Testis (tissue), 3 donors: ENCODE measurements around the gene GLI1. TPM values are rescaled to one million over a fixed set of nuclear protein-coding genes. Genes with fewer than 3 reads are reported as not detected.

Source experiments
- DNase-seq: peaks from one replicate; pipeline ENCODE4 v3.0.0-alpha.2; 2019
- H3K27ac ChIP-seq, 2 donors: fragments of 200-600 bp; sonication (generic); one replicate each; pipeline ENCODE4 v1.5.1; 2019
- H3K27me3 ChIP-seq: fragments of 200-600 bp; sonication (generic); one replicate; pipeline ENCODE4 v1.5.1; 2019
- H3K36me3 ChIP-seq: fragments of 200-600 bp; sonication (generic); one replicate; pipeline ENCODE4 v1.5.1; 2017; ENCODE audit warnings: low read depth; ENCODE audit errors: missing control alignments
- H3K4me1 ChIP-seq: fragments of 200-600 bp; sonication (generic); one replicate; pipeline ENCODE4 v1.5.1; 2019
- H3K4me3 ChIP-seq, 2 donors: fragments of 200-600 bp; sonication (generic); one replicate each; pipeline ENCODE4 v1.5.1; 2017 to 2019
- H3K9me3 ChIP-seq: fragments of 200-600 bp; sonication (generic); one replicate; pipeline ENCODE4 v1.5.1; 2017
- CTCF ChIP-seq, 3 experiments: fragments of 450-650 bp in 2 of 3; fragments of 200-600 bp in 1 of 3; sonication (generic) in 1 of 3; IDR thresholded peaks; one replicate each; pipeline ENCODE4 v1.5.1; 2016 to 2019; ENCODE audit warnings: antibody characterized with exemption in 3 of 3, mild to moderate bottlenecking in 2 of 3, moderate library complexity in 1 of 3
- POLR2A ChIP-seq: fragments of 450-650 bp; IDR thresholded peaks from one replicate; pipeline ENCODE4 v1.6.1; 2017; ENCODE audit warnings: antibody characterized with exemption, mild to moderate bottlenecking, moderate library complexity
- WGBS, 2 donors: methylation state at CpG; one replicate each; pipeline ENCODE4 v1.1.5; 2018; 5-methylcytosine and 5-hydroxymethylcytosine counted together
- intact Hi-C: fragments of 100-400 bp; cut with DNase I; formaldehyde crosslinking; loops from one replicate; pipeline ENCODE4 v1.15.1; 2023; ENCODE audit warnings: low total_unique reads
- microRNA counts, 2 donors: library from miRNA; unstranded; fragments of <30 nt; microRNA quantifications; one replicate each; lab custom pipeline; 2016
- microRNA-seq, 2 donors: library from miRNA; unstranded; fragments of <30 nt; microRNA quantifications; one replicate each; pipeline ENCODE4, GENCODE V29; 2016; ENCODE audit warnings: borderline number of aligned reads in 2 of 2, borderline replicate concordance in 1 of 2
- polyA plus RNA-seq: library from polyadenylated mRNA; stranded (reverse); fragments of 350-450 nt; fragmentation: Illumina TruSeq; extraction: RNeasy Lipid Tissue Mini Kit (QIAGEN cat#74804); gene quantifications from one replicate; pipeline ENCODE4 v1.2.3, GENCODE V29; 2014; ENCODE audit warnings: low read depth, low replicate concordance; ENCODE audit not compliant: insufficient read depth
- small RNA-seq, 2 donors: library from RNA; depleted of rRNA; stranded (forward); fragments of <200 nt; gene quantifications; one replicate each; pipeline ENCODE3, GENCODE V24; 2016
- total RNA-seq, 2 donors: library from RNA; depleted of rRNA; stranded (reverse); fragments of >200 nt; gene quantifications; one replicate each; pipeline ENCODE4 v1.2.3, GENCODE V29; 2016

Gene GLI1
- total and polyA plus RNA-seq, 3 donors from 2014 or later = 8.3 to 18.0 (median 9.3) TPM

- TF ChIP-seq POLR2A = no peak
- no peak for TF ChIP-seq CTCF (IDR thresholded peaks at IDR 0.05)
- intact Hi-C loops = no loop called here
- peak overlapping the region; percentile 90 to 97 for H3K4me3 ChIP-seq
- H3K27me3 ChIP-seq = no peaks in the 10 kb centered on the region
- H3K27ac ChIP-seq = peak overlapping the region; percentile 97 to 99
- H3K4me1 ChIP-seq = peaks cover 43% of the 10 kb centered on the region
- DNase-seq = no peak
- 0% methylated on average over 3 to 8 of the region's 8 CpGs for WGBS, 2 donors
- no peaks in the 10 kb centered on the region for H3K36me3 ChIP-seq
- no peaks in the 10 kb centered on the region for H3K9me3 ChIP-seq
These were observed 60.1 kb downstream of the GLI1 start for GRCh38 chr12:57519796-57520052.

- WGBS, 2 donors = 1 to 2% methylated on average over 21 to 49 of the region's 52 CpGs
- H3K4me3 ChIP-seq = peak within 1 kb of the TSS; percentile 90 to 97
- no peaks in the 10 kb centered on the region for H3K27me3 ChIP-seq
- intact Hi-C loops = no loop called here
- no peaks in the 10 kb centered on the region for H3K36me3 ChIP-seq
- peaks cover 46% of the 10 kb centered on the region for H3K4me1 ChIP-seq
- peak within 1 kb of the TSS; percentile 97 to 99 for H3K27ac ChIP-seq
- H3K9me3 ChIP-seq = no peaks in the 10 kb centered on the region
- peak; percentile 99 for DNase-seq
- TF ChIP-seq POLR2A (peak; percentile 97), CTCF (IDR thresholded peaks at IDR 0.05) (no peak)
These were observed 60.7 kb downstream of the GLI1 start, which contains the start of gene DDIT3 for GRCh38 chr12:57520053-57520818. DDIT3 (minus strand) TSS chr12:57520514; CDS start chr12:57517406, 3,108 bp downstream.

GRCh38 chr12:57521525-57522010 lies 62.0 kb downstream of the GLI1 start:
- no peaks in the 10 kb centered on the region for H3K36me3 ChIP-seq
- no peaks in the 10 kb centered on the region for H3K27me3 ChIP-seq
- peak overlapping the region; percentile 96 to 99 for H3K27ac ChIP-seq
- peak overlapping the region; percentile 90 to 97 for H3K4me3 ChIP-seq
- DNase-seq = peak; percentile 74
- H3K9me3 ChIP-seq = no peaks in the 10 kb centered on the region
- H3K4me1 ChIP-seq = peaks cover 46% of the 10 kb centered on the region
- no peak for TF ChIP-seq CTCF (IDR thresholded peaks at IDR 0.05)
- TF ChIP-seq POLR2A = no peak
- WGBS, 2 donors = 21 to 25% methylated on average over 17 of the region's 17 CpGs
- intact Hi-C loops = no loop called here

MicroRNAs within 50 kb of the gene (microRNA counts, 767-probe panel; counts per million panel counts)
- 0 to 152 counts per million in 2 donors for microRNA hsa-miR-616-3p (lab: Ali Mortazavi, UCI)

Small RNA genes lying within 50 kb of the gene (microRNA-seq; reads per million reads assigned to microRNA genes)
- gene MIR616 (0 reads per million in 2 donors), gene MIR6758 (0 reads per million in 2 donors)

Small RNA genes lying within 50 kb of the gene (small RNA-seq; reads per million reads assigned to genes)
- gene MIR616 (0 to 0.37 reads per million in 2 donors), gene RNU6-879P (0 reads per million in 2 donors)

Other genes with a start within 250 kb of the GLI1 start
- 1 to 10 TPM; 7.5 to 7.7 TPM for gene NXPH4, start 243.0 kb upstream of the GLI1 start, total RNA-seq
- 1.8 TPM for gene NXPH4, start 243.0 kb upstream of the GLI1 start, polyA plus RNA-seq
- gene SHMT2, start 230.1 kb upstream of the GLI1 start, total RNA-seq = 10 to 100 TPM; 25.9 to 33.9 TPM
- 24.8 TPM for gene SHMT2, start 230.1 kb upstream of the GLI1 start, polyA plus RNA-seq
- 10 to 100 TPM in 1 of 2 donors, 1 to 10 TPM in 1; 5.0 to 12.0 TPM for gene STAC3, start 208.6 kb upstream of the GLI1 start, total RNA-seq
- 23.4 TPM for gene STAC3, start 208.6 kb upstream of the GLI1 start, polyA plus RNA-seq
- gene R3HDM2, start 28.7 kb upstream of the GLI1 start, total RNA-seq = 10 to 100 TPM; 92.0 to 93.9 TPM
- 54.6 TPM for gene R3HDM2, start 28.7 kb upstream of the GLI1 start, polyA plus RNA-seq
- gene INHBC, start 25.0 kb upstream of the GLI1 start, total RNA-seq = 1 to 10 TPM; 1.8 to 3.1 TPM
- 2.1 TPM for gene INHBC, start 25.0 kb upstream of the GLI1 start, polyA plus RNA-seq
- gene INHBE, start 4.5 kb upstream of the GLI1 start, total RNA-seq = under 1 TPM; 0.24 to 0.25 TPM
- 0.12 TPM for gene INHBE, start 4.5 kb upstream of the GLI1 start, polyA plus RNA-seq
- 10 to 100 TPM; 24.8 to 29.2 TPM for gene ARHGAP9, start 20.1 kb downstream of the GLI1 start, total RNA-seq
- 111 TPM for gene ARHGAP9, start 20.1 kb downstream of the GLI1 start, polyA plus RNA-seq
- 100 to 1,000 TPM in 1 of 2 donors, 10 to 100 TPM in 1; 90.6 to 105 TPM for gene MARS1, start 28.3 kb downstream of the GLI1 start, total RNA-seq
- 144 TPM for gene MARS1, start 28.3 kb downstream of the GLI1 start, polyA plus RNA-seq
- gene DDIT3, start 60.7 kb downstream of the GLI1 start, total RNA-seq = 10 to 100 TPM; 44.2 to 45.6 TPM
- 63.9 TPM for gene DDIT3, start 60.7 kb downstream of the GLI1 start, polyA plus RNA-seq
- 100 to 1,000 TPM in 1 of 2 donors, 10 to 100 TPM in 1; 84.7 to 130 TPM for gene MBD6, start 63.0 kb downstream of the GLI1 start, total RNA-seq
- gene MBD6, start 63.0 kb downstream of the GLI1 start, polyA plus RNA-seq = 86.6 TPM
- 100 to 1,000 TPM; 109 to 122 TPM for gene DCTN2, start 87.4 kb downstream of the GLI1 start, total RNA-seq
- gene DCTN2, start 87.4 kb downstream of the GLI1 start, polyA plus RNA-seq = 196 TPM
- gene KIF5A, start 90.3 kb downstream of the GLI1 start, total RNA-seq = 1 to 10 TPM; 6.8 to 9.1 TPM
- 8.4 TPM for gene KIF5A, start 90.3 kb downstream of the GLI1 start, polyA plus RNA-seq
- 10 to 100 TPM; 47.6 to 54.6 TPM for gene PIP4K2C, start 131.4 kb downstream of the GLI1 start, total RNA-seq
- gene PIP4K2C, start 131.4 kb downstream of the GLI1 start, polyA plus RNA-seq = 78.0 TPM
- 10 to 100 TPM; 45.0 to 60.4 TPM for gene DTX3, start 145.0 kb downstream of the GLI1 start, total RNA-seq
- gene DTX3, start 145.0 kb downstream of the GLI1 start, polyA plus RNA-seq = 37.9 TPM
- gene ARHGEF25, start 151.7 kb downstream of the GLI1 start, total RNA-seq = 10 to 100 TPM; 18.0 to 26.5 TPM
- gene ARHGEF25, start 151.7 kb downstream of the GLI1 start, polyA plus RNA-seq = 18.7 TPM
- 1 to 10 TPM; 2.3 to 3.2 TPM for gene B4GALNT1, start 173.4 kb downstream of the GLI1 start, total RNA-seq
- 1.8 TPM for gene B4GALNT1, start 173.4 kb downstream of the GLI1 start, polyA plus RNA-seq
- 100 to 1,000 TPM in 1 of 2 donors, 10 to 100 TPM in 1; 88.1 to 158 TPM for gene OS9, start 234.3 kb downstream of the GLI1 start, total RNA-seq
- gene OS9, start 234.3 kb downstream of the GLI1 start, polyA plus RNA-seq = 121 TPM